H1 (cell line): ENCODE measurements around the gene LUC7L3. TPM values are rescaled to one million over a fixed set of nuclear protein-coding genes. Genes with fewer than 3 reads are reported as not detected.

Experiments used
- SIN3A ChIP-seq, 2 experiments: IDR thresholded peaks in 1 of 2; conservative IDR thresholded peaks in 1 of 2; 2 replicates each; pipeline ENCODE4 v1.6.1; 2011 to 2012; ENCODE audit warnings: low read length in 2 of 2, improper control_type of control experiment in 1 of 2, low read depth in 1 of 2, mild to moderate bottlenecking in 1 of 2
- polyA plus RNA-seq, 7 experiments: library from polyadenylated mRNA; depleted of rRNA in 3 of 7; stranded (reverse) in 5 of 7; unstranded in 2 of 7; fragments of >200 nt in 5 of 7; fragments of 200-250 nt in 2 of 7; gene quantifications; 1 replicate in 5 of 7; 2 replicates in 1 of 7; 4 replicates in 1 of 7; pipeline versions ENCODE4 v1.2.1 to v1.2.3, GENCODE V29; 2011 to 2013; ENCODE audit warnings: missing spikeins in 2 of 7, mixed read lengths in 2 of 7
- total RNA-seq: library from RNA; stranded (reverse); fragmentation: NEBNext Ultra II Directional; extraction: Animal tissue kit (Norgen Biotek cat#: 25700); gene quantifications from 2 replicates; pipeline ENCODE4 v1.2.1, GENCODE V29; 2021

Gene LUC7L3
- total and polyA plus RNA-seq, 2 of the 8 experiments (the other 6 are each of a cell fraction or from before 2014, with no cell fraction given): 102 to 126 TPM

DNA sequence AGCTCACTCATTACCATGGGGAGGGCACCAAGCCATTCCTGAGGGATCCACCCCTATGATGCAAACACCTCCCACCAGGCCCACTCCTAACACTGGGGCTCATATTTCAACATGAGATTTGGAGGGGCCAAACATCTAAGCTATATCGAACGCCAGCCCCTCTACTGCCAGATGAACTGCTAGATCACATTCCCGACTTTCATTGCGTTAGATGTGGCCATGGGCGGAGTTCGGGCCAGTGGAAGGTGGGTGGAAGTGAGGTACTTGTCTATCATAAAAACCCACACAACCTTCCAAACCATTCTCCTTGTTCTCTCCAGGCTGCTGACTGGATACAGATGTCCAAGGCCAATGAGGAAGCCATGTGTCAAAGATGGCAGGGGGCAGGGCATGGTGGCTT lies 75.0 kb downstream of the LUC7L3 start (continued):
- no peak for TF ChIP-seq SIN3A (conservative IDR thresholded peaks at IDR 0.05 in 1 of 2, IDR thresholded peaks at IDR 0.05 in 1 of 2; ENCODE audit: low read depth in 1 of 2, low read length in 2 of 2)
- TF ChIP-seq, all 59 proteins: peak for 0
